Activated T-helper 2 cell treated with anti-CD3 and anti-CD28 coated beads, Interferon-gamma antibody, Interleukin-2, Interleukin-4, amounts not matched to agents 10 μg/mL and 5 μg/mL and 100 μg/mL, durations not matched to agents 14 hours and 24 hours and 36 hours (primary cell): ENCODE data around the gene UQCC5. TPM values are rescaled to one million over a fixed set of nuclear protein-coding genes. Genes with fewer than 3 reads are reported as not detected.

Experiments used
- DNase-seq: peaks from one replicate; pipeline ENCODE4 v3.0.0; 2021; ENCODE audit warnings: low spot score
- H3K27ac Mint-ChIP-seq: one replicate; pipeline ENCODE4 v1.8.0; 2021; ENCODE audit warnings: mixed read lengths
- H3K27me3 Mint-ChIP-seq: one replicate; pipeline ENCODE4 v1.8.0; 2021; ENCODE audit warnings: low read depth, mixed read lengths
- H3K36me3 Mint-ChIP-seq: one replicate; pipeline ENCODE4 v1.8.0; 2021; ENCODE audit warnings: low read depth, mixed read lengths
- H3K4me1 Mint-ChIP-seq: one replicate; pipeline ENCODE4 v1.8.0; 2021; ENCODE audit warnings: low read depth, mixed read lengths
- H3K4me3 Mint-ChIP-seq: one replicate; pipeline ENCODE4 v1.8.0; 2021; ENCODE audit warnings: low read depth, mild to moderate bottlenecking, moderate library complexity, mixed read lengths
- H3K9me3 Mint-ChIP-seq: one replicate; pipeline ENCODE4 v1.8.0; 2021; ENCODE audit warnings: mixed read lengths
- intact Hi-C: fragments of 100-400 bp; cut with micrococcal nuclease; formaldehyde crosslinking; loops from one replicate; pipeline ENCODE4 v1.15.1; 2023
- total RNA-seq: library from RNA; stranded (reverse); gene quantifications from 2 replicates; pipeline ENCODE4 v1.2.3, GENCODE V29; 2022

Gene UQCC5
- total RNA-seq, 1 donor from 2014 or later: 16.4 TPM

- no peaks in the 10 kb centered on the region for H3K9me3 Mint-ChIP-seq
- intact Hi-C loops: no loop called here
- H3K27me3 Mint-ChIP-seq: no peaks in the 10 kb centered on the region
- peaks cover 17% of the 10 kb centered on the region for H3K36me3 Mint-ChIP-seq
- no peak overlapping the region for H3K4me3 Mint-ChIP-seq
- H3K4me1 Mint-ChIP-seq: no peaks in the 10 kb centered on the region
- no peak for DNase-seq
- H3K27ac Mint-ChIP-seq: no peak overlapping the region
These were observed 40.4 kb upstream of the UQCC5 start for GRCh38 chr3:52495777-52496602.

GRCh38 chr3:52498137-52499054 lies 38.0 kb upstream of the UQCC5 start:
- Mint-ChIP-seq H3K36me3 (no peaks in the 10 kb centered on the region), H3K9me3 (no peaks in the 10 kb centered on the region), H3K27ac (no peak overlapping the region), H3K4me3 (no peak overlapping the region), H3K27me3 (no peaks in the 10 kb centered on the region), H3K4me1 (no peaks in the 10 kb centered on the region)
- intact Hi-C loops: no loop called here
- DNase-seq: no peak

GRCh38 chr3:52501046-52501445 lies 35.4 kb upstream of the UQCC5 start:
- H3K4me3 Mint-ChIP-seq: no peak overlapping the region
- no peaks in the 10 kb centered on the region for H3K27me3 Mint-ChIP-seq
- no peaks in the 10 kb centered on the region for H3K36me3 Mint-ChIP-seq
- no peak for DNase-seq
- intact Hi-C loops: no loop called here
- H3K4me1 Mint-ChIP-seq: no peaks in the 10 kb centered on the region
- H3K27ac Mint-ChIP-seq: no peak overlapping the region
- no peaks in the 10 kb centered on the region for H3K9me3 Mint-ChIP-seq

- intact Hi-C loops: no loop called here
- H3K9me3 Mint-ChIP-seq: no peaks in the 10 kb centered on the region
- H3K27ac Mint-ChIP-seq: no peak overlapping the region
- no peak for DNase-seq
- H3K36me3 Mint-ChIP-seq: no peaks in the 10 kb centered on the region
- H3K4me1 Mint-ChIP-seq: no peaks in the 10 kb centered on the region
- no peaks in the 10 kb centered on the region for H3K27me3 Mint-ChIP-seq
- no peak overlapping the region for H3K4me3 Mint-ChIP-seq
These were observed 34.4 kb upstream of the UQCC5 start for GRCh38 chr3:52502001-52502400.

DNA sequence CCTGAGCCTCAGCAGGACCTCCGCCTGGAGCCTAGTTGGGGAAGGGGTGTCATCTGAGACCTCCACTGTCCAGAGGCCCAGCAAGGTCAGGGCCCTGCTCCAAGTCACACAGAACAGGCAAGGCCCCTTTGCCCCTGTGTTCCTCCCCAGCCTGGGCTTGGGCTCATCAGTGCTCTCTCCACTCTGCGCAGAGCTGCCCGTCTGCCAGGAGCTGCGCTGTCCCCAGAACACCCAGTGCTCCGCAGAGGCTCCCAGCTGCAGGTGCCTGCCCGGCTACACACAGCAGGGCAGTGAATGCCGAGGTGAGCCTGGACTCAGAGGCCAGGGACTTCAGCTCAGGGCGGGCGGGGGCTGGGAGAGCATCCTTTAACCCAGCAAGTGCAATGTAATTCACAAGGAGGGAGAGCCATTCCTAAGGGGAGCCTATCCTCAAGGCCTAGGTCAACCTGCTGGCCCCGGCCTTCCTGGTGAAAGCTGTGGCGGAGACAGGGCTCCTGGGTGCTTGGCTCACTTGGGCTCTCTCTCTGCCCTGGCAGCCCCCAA lies 33.5 kb upstream of the UQCC5 start:
- no peak for DNase-seq
- H3K27ac Mint-ChIP-seq: no peak overlapping the region
- H3K4me3 Mint-ChIP-seq: no peak overlapping the region

DNA sequence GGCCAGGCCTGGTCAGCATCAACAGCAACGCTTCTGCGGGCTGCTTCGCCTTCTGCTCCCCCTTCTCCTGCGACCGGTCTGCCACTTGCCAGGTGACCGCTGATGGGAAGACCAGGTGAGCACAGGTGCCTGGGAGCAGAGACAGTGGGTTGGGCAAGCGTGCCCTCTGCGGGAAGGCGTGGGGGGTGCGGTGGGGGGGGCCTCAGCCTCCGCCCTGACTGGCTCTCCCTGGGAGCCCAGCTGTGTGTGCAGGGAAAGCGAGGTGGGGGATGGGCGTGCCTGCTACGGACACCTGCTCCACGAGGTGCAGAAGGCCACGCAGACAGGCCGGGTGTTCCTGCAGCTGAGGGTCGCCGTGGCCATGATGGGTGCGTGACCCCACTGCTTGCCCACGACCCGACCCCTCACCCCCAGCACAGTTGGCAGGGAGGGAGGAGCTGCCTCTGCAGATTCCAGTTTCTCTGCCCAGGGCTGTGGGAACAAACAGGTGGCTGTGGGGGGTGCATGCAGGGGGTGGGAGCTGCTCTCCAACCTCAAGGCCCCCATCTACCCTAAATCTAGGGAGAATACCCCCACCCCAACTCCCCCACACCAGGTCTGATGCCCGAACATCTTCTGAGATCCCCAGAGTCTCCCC lies 32.5 kb upstream of the UQCC5 start:
- no peak overlapping the region for H3K4me3 Mint-ChIP-seq
- H3K36me3 Mint-ChIP-seq: no peaks in the 10 kb centered on the region
- DNase-seq: no peak
- H3K27me3 Mint-ChIP-seq: no peaks in the 10 kb centered on the region
- no peaks in the 10 kb centered on the region for H3K4me1 Mint-ChIP-seq
- intact Hi-C loops: no loop called here
- H3K27ac Mint-ChIP-seq: no peak overlapping the region
- no peaks in the 10 kb centered on the region for H3K9me3 Mint-ChIP-seq

More for the DNA sequence above, 33.5 kb upstream of the UQCC5 start:
- Mint-ChIP-seq H3K9me3 (no peaks in the 10 kb centered on the region), H3K36me3 (no peaks in the 10 kb centered on the region), H3K27me3 (no peaks in the 10 kb centered on the region), H3K4me1 (no peaks in the 10 kb centered on the region)
- intact Hi-C loops: no loop called here

DNA sequence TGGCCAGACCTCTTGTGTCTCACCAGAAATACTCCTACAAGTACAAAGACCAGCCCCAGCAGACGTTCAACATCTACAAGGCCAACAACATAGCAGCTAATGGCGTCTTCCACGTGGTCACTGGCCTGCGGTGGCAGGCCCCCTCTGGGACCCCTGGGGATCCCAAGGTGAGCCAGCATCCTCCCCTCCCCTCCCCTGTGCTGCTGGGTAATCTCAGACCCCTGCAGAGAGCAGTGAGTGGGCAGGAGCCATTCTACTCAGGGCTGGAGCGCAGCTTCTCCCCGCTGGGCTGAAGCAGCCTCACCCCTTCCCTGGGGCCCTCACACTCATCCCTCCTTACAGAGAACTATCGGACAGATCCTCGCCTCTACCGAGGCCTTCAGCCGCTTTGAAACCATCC lies 31.4 kb upstream of the UQCC5 start:
- intact Hi-C loops: no loop called here
- Mint-ChIP-seq H3K36me3 (no peaks in the 10 kb centered on the region), H3K9me3 (no peaks in the 10 kb centered on the region), H3K4me1 (no peaks in the 10 kb centered on the region), H3K4me3 (no peak overlapping the region), H3K27ac (no peak overlapping the region), H3K27me3 (no peaks in the 10 kb centered on the region)
- DNase-seq: no peak

- intact Hi-C loops: no loop called here
- DNase-seq: no peak
- Mint-ChIP-seq H3K4me1 (no peaks in the 10 kb centered on the region), H3K27me3 (no peaks in the 10 kb centered on the region), H3K4me3 (no peak overlapping the region), H3K9me3 (no peaks in the 10 kb centered on the region), H3K36me3 (no peaks in the 10 kb centered on the region), H3K27ac (no peak overlapping the region)
These were observed 30.0 kb upstream of the UQCC5 start for GRCh38 chr3:52506266-52506966.

GRCh38 chr3:52507359-52507758 lies 29.0 kb upstream of the UQCC5 start:
- Mint-ChIP-seq H3K27me3 (no peaks in the 10 kb centered on the region), H3K36me3 (no peaks in the 10 kb centered on the region), H3K9me3 (no peaks in the 10 kb centered on the region), H3K4me1 (no peaks in the 10 kb centered on the region), H3K27ac (no peak overlapping the region), H3K4me3 (no peak overlapping the region)
- intact Hi-C loops: no loop called here
- DNase-seq: no peak

DNA sequence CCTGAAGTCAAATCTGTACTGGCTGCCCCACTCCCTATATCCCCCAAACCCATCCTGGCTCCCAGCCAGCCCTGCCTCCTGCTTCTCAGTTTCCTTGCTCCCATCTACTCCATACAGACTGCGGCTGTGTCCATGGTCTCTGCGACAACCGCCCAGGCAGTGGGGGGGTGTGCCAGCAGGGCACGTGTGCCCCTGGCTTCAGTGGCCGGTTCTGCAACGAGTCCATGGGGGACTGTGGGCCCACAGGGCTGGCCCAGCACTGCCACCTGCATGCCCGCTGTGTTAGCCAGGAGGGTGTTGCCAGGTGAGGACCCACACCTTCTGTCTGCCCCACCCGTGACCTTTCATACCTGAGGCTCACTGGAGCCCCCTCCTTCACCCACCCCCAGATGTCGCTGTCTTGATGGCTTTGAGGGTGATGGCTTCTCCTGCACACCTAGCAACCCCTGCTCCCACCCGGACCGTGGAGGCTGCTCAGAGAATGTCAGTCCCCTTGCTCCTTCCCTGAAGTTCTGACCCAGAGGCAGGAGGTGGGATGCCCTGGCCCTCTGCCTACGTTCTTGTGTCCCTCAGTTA lies 26.6 kb upstream of the UQCC5 start:
- no peak overlapping the region for H3K27ac Mint-ChIP-seq
- H3K9me3 Mint-ChIP-seq: no peaks in the 10 kb centered on the region
- H3K4me3 Mint-ChIP-seq: no peak overlapping the region
- H3K4me1 Mint-ChIP-seq: no peaks in the 10 kb centered on the region
- DNase-seq: no peak
- no peaks in the 10 kb centered on the region for H3K27me3 Mint-ChIP-seq
- intact Hi-C loops: no loop called here
- no peaks in the 10 kb centered on the region for H3K36me3 Mint-ChIP-seq

GRCh38 chr3:52511509-52511908 lies 24.9 kb upstream of the UQCC5 start:
- Mint-ChIP-seq H3K4me1 (no peaks in the 10 kb centered on the region), H3K9me3 (no peaks in the 10 kb centered on the region), H3K36me3 (no peaks in the 10 kb centered on the region), H3K27me3 (no peaks in the 10 kb centered on the region), H3K27ac (no peak overlapping the region), H3K4me3 (no peak overlapping the region)
- DNase-seq: no peak
- intact Hi-C loops: no loop called here

GRCh38 chr3:52512105-52512504 lies 24.3 kb upstream of the UQCC5 start:
- H3K27ac Mint-ChIP-seq: no peak overlapping the region
- no peaks in the 10 kb centered on the region for H3K27me3 Mint-ChIP-seq
- DNase-seq: no peak
- no peaks in the 10 kb centered on the region for H3K9me3 Mint-ChIP-seq
- no peak overlapping the region for H3K4me3 Mint-ChIP-seq
- intact Hi-C loops: no loop called here
- H3K36me3 Mint-ChIP-seq: no peaks in the 10 kb centered on the region
- no peaks in the 10 kb centered on the region for H3K4me1 Mint-ChIP-seq
